HL-60 (cell line): ENCODE measurements around the gene GGA1.

Source experiments
- CTCF ChIP-seq: IDR thresholded peaks from one replicate; pipeline ENCODE4 v1.5.1; 2011; ENCODE audit warnings: low read length, control low read depth, inconsistent platforms; ENCODE audit not compliant: insufficient read depth
- GABPA ChIP-seq: IDR thresholded peaks from 2 replicates; pipeline ENCODE4 v1.6.1; 2012; ENCODE audit warnings: low read depth
- POLR2AphosphoS5 ChIP-seq: IDR thresholded peaks from 2 replicates; pipeline ENCODE4 v1.6.1; 2012; ENCODE audit warnings: low read depth
- REST ChIP-seq: IDR thresholded peaks from 2 replicates; pipeline ENCODE4 v1.6.1; 2012; ENCODE audit warnings: low read depth; ENCODE audit not compliant: insufficient replicate concordance

- TF ChIP-seq CTCF: no peak
- no peak for TF ChIP-seq POLR2AphosphoS5
- TF ChIP-seq GABPA: no peak
- no peak for TF ChIP-seq REST
These were observed 20.0 kb upstream of the GGA1 start for GRCh38 chr22:37588546-37589215.
